ENCODE measurements around the gene TRMT11. TPM values are rescaled to one million over a fixed set of nuclear protein-coding genes. Genes with fewer than 3 reads are reported as not detected.

Gene TRMT11
- total RNA-seq, 2 donors from 2014 or later: 29.4 to 35.4 TPM

DNA sequence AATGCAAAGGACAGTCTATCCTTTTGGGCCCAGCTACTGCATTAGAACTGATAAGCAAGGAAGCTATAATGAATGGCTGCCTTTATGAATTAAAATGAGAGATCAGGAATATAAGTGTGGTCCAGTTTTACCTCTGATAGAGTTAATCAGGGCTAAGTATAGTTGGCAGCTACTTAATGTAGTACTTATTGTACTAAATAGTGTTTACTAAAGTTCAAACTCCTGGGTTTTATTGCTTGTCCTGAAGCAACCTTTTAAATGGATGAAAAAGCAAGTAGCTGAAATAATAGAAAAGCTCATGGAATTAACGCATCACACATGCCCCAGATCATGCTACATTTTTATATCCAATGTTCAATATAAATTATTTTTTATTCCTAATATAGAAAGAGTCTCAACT lies 5.3 kb downstream of the TRMT11 start:
- no CpG with 5 or more reads among the region's 1 CpG for WGBS, 2 experiments (ENCODE audit: insufficient coverage in 1 of 2, insufficient read length in 1 of 2)
- Histone ChIP-seq H3K4me3 (ENCODE audit: low read length) (no peak overlapping the region), H3K27me3 (ENCODE audit: control insufficient read depth, insufficient read depth, low read length, poor library complexity, severe bottlenecking) (no peaks in the 10 kb centered on the region), H3K4me1 (ENCODE audit: control insufficient read depth, insufficient read depth, low read length) (no peaks in the 10 kb centered on the region), H3K9me3 (ENCODE audit: control insufficient read depth, low read length) (no peaks in the 10 kb centered on the region), H3K36me3 (ENCODE audit: control insufficient read depth, insufficient read depth, low read length) (no peaks in the 10 kb centered on the region), H3K9ac (ENCODE audit: extremely low read depth, low read length, poor library complexity, severe bottlenecking) (no peak overlapping the region), H3K27ac (ENCODE audit: low read depth, low read length) (no peak overlapping the region)
- no peaks in the 10 kb centered on the region for H3K27me3 Mint-ChIP-seq (ENCODE audit: insufficient read depth)
- no peak for DNase-seq
- no peak overlapping the region for H3K4me3 Mint-ChIP-seq
- H3K4me1 Mint-ChIP-seq: peaks cover 13% of the 10 kb centered on the region
- no peaks in the 10 kb centered on the region for H3K9me3 Mint-ChIP-seq
- H3K27ac Mint-ChIP-seq: no peak overlapping the region
- peaks cover 3% of the 10 kb centered on the region for H3K36me3 Mint-ChIP-seq (ENCODE audit: low read depth)
- TF ChIP-seq, protein P1, sequence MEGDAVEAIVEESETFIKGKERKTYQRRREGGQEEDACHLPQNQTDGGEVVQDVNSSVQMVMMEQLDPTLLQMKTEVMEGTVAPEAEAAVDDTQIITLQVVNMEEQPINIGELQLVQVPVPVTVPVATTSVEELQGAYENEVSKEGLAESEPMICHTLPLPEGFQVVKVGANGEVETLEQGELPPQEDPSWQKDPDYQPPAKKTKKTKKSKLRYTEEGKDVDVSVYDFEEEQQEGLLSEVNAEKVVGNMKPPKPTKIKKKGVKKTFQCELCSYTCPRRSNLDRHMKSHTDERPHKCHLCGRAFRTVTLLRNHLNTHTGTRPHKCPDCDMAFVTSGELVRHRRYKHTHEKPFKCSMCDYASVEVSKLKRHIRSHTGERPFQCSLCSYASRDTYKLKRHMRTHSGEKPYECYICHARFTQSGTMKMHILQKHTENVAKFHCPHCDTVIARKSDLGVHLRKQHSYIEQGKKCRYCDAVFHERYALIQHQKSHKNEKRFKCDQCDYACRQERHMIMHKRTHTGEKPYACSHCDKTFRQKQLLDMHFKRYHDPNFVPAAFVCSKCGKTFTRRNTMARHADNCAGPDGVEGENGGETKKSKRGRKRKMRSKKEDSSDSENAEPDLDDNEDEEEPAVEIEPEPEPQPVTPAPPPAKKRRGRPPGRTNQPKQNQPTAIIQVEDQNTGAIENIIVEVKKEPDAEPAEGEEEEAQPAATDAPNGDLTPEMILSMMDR (conservative IDR thresholded peaks at IDR 0.05): no peak

DNA sequence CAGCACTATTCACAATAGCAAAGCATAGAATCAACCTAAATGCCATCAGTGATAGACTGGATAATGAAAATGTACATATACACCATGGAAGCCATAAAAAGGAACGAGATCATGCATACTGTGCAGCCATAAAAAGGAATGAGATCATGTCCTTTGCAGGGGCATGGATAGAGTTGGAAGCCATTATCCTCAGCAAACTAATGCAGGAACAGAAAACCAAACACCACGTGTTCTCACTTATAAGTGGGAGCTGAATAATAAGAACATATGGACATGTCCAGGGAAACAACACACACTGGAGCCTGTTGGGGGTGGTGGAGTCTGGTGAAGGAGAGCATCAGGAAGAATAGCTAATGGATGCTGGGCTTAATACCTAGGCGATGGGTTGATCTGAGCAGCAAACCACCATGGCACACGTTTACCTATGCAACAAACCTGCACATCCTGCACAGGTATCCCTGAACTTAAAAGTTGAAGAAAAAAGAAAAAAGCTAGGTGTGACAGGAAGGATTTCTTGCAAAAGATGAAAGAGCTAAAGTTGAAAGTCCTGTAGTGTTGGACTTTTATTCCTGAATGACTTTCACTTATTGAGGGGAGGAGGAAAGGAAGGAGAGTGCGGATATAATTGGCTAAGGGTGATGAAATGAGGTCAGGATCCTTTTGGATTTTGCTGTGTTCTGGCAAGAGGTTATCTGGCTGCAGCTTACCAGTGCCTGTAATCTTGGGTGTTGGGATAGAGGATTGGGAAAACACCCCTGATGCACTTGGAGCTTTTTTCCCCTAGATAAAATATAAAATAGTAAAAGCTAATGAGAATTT lies 8.5 kb downstream of the TRMT11 start:
- peaks cover 9% of the 10 kb centered on the region for H3K4me1 Mint-ChIP-seq
- H3K4me3 Mint-ChIP-seq: no peak overlapping the region
- no peak for DNase-seq
- H3K27ac Mint-ChIP-seq: no peak overlapping the region
- H3K36me3 Mint-ChIP-seq (ENCODE audit: low read depth): peaks cover 19% of the 10 kb centered on the region
- Histone ChIP-seq H3K9ac (ENCODE audit: extremely low read depth, low read length, poor library complexity, severe bottlenecking) (no peak overlapping the region), H3K36me3 (ENCODE audit: control insufficient read depth, insufficient read depth, low read length) (peaks cover 27% of the 10 kb centered on the region), H3K4me3 (ENCODE audit: low read length) (no peak overlapping the region), H3K27me3 (ENCODE audit: control insufficient read depth, insufficient read depth, low read length, poor library complexity, severe bottlenecking) (no peaks in the 10 kb centered on the region), H3K9me3 (ENCODE audit: control insufficient read depth, low read length) (no peaks in the 10 kb centered on the region), H3K27ac (ENCODE audit: low read depth, low read length) (no peak overlapping the region), H3K4me1 (ENCODE audit: control insufficient read depth, insufficient read depth, low read length) (no peaks in the 10 kb centered on the region)
- TF ChIP-seq, protein P1 (conservative IDR thresholded peaks at IDR 0.05): no peak
- H3K9me3 Mint-ChIP-seq: no peaks in the 10 kb centered on the region
- 90 to 100% methylated on average over 1 to 5 of the region's 5 CpGs for WGBS, 2 experiments (ENCODE audit: insufficient coverage in 1 of 2, insufficient read length in 1 of 2)
- no peaks in the 10 kb centered on the region for H3K27me3 Mint-ChIP-seq (ENCODE audit: insufficient read depth)

DNA sequence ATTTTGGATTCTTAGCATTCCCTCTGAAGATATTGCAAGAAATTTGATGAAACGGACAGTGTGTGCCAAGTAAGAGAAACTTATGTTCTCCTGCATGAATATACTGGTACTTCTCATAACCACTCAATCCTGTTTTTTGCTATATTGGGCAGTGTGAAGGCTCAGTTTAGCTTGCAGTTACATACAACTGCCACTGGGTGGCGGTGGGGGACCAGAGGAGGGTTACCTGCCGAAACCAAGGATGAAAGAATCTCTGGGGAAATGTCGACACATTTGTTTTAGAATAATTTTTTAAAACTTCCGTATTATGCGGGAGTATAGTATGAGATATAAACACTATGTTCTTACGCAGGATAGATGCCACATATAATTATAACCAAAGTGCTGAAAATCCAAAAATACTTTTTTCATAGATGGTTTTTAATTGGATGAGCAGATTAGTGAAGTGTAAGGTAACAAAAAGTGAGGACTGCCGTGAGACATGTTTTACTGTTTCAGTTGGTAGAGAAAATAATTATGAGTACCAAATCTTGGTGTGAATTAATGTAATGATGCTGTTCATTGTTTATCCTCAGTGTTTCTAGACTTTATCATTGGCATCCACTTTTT lies 9.7 kb downstream of the TRMT11 start:
- Mint-ChIP-seq H3K27me3 (ENCODE audit: insufficient read depth) (no peaks in the 10 kb centered on the region), H3K4me3 (no peak overlapping the region), H3K4me1 (peaks cover 5% of the 10 kb centered on the region), H3K9me3 (no peaks in the 10 kb centered on the region), H3K36me3 (ENCODE audit: low read depth) (peaks cover 24% of the 10 kb centered on the region), H3K27ac (no peak overlapping the region)
- Histone ChIP-seq H3K4me3 (ENCODE audit: low read length) (no peak overlapping the region), H3K27ac (ENCODE audit: low read depth, low read length) (no peak overlapping the region), H3K4me1 (ENCODE audit: control insufficient read depth, insufficient read depth, low read length) (no peaks in the 10 kb centered on the region), H3K27me3 (ENCODE audit: control insufficient read depth, insufficient read depth, low read length, poor library complexity, severe bottlenecking) (no peaks in the 10 kb centered on the region), H3K36me3 (ENCODE audit: control insufficient read depth, insufficient read depth, low read length) (peaks cover 38% of the 10 kb centered on the region), H3K9me3 (ENCODE audit: control insufficient read depth, low read length) (no peaks in the 10 kb centered on the region), H3K9ac (ENCODE audit: extremely low read depth, low read length, poor library complexity, severe bottlenecking) (no peak overlapping the region)
- peak; percentile 86 for DNase-seq
- 34 to 86% methylated on average over 1 to 8 of the region's 8 CpGs for WGBS, 2 experiments (ENCODE audit: insufficient coverage in 1 of 2, insufficient read length in 1 of 2)
- TF ChIP-seq, protein P1 (conservative IDR thresholded peaks at IDR 0.05): peak; percentile 95
